IMR-90 (cell line): ENCODE data around the gene MPZL1.

Experiments
- BHLHE40 ChIP-seq: fragments of 150-350 bp; IDR thresholded peaks from 2 replicates; pipeline ENCODE4 v1.6.1; 2016; ENCODE audit warnings: mild to moderate bottlenecking, low read depth, low read length
- CEBPB ChIP-seq: IDR thresholded peaks from 2 replicates; pipeline ENCODE4 v1.6.1; 2012; ENCODE audit warnings: low read depth, low read length, improper control_type of control experiment
- CHD1 ChIP-seq: IDR thresholded peaks from 2 replicates; pipeline ENCODE4 v1.6.1; 2012; ENCODE audit warnings: low read depth, low read length, improper control_type of control experiment
- CTCF ChIP-seq: conservative IDR thresholded peaks from 2 replicates; pipeline ENCODE4 v1.5.1; 2012; ENCODE audit warnings: mild to moderate bottlenecking, low read depth, low read length, improper control_type of control experiment
- FOS ChIP-seq: fragments of 150-350 bp; IDR thresholded peaks from 2 replicates; pipeline ENCODE4 v1.6.1; 2016; ENCODE audit warnings: low read depth, low read length
- MAFK ChIP-seq: IDR thresholded peaks from 2 replicates; pipeline ENCODE4 v1.6.1; 2012; ENCODE audit warnings: low read depth, low read length, improper control_type of control experiment
- MAZ ChIP-seq: IDR thresholded peaks from 2 replicates; pipeline ENCODE4 v1.6.1; 2012; ENCODE audit warnings: low read depth, mild to moderate bottlenecking, low read length, improper control_type of control experiment, moderate library complexity, borderline replicate concordance
- POLR2A ChIP-seq: IDR thresholded peaks from 2 replicates; pipeline ENCODE4 v1.6.1; 2012; ENCODE audit warnings: mild to moderate bottlenecking, low read depth, low read length
- RAD21 ChIP-seq: IDR thresholded peaks from 2 replicates; pipeline ENCODE4 v1.6.1; 2012; ENCODE audit warnings: low read length, improper control_type of control experiment
- RCOR1 ChIP-seq: IDR thresholded peaks from 2 replicates; pipeline ENCODE4 v1.6.1; 2012; ENCODE audit warnings: mild to moderate bottlenecking, low read length, improper control_type of control experiment; ENCODE audit not compliant: insufficient replicate concordance
- SMC3 ChIP-seq: fragments of 150-350 bp; IDR thresholded peaks from 2 replicates; pipeline ENCODE4 v1.6.1; 2016; ENCODE audit warnings: low read depth, mild to moderate bottlenecking, antibody characterized with exemption, low read length, moderate library complexity
- USF2 ChIP-seq: fragments of 150-350 bp; IDR thresholded peaks from 2 replicates; pipeline ENCODE4 v1.6.1; 2017; ENCODE audit warnings: mild to moderate bottlenecking, antibody characterized with exemption, low read length, low read depth
- TF ChIP-seq, protein P1 (sequence below): fragments of 150-350 bp; IDR thresholded peaks from 2 replicates; pipeline ENCODE4 v1.6.1; 2016; ENCODE audit warnings: low read depth, mild to moderate bottlenecking, low read length, moderate library complexity, borderline replicate concordance

DNA sequence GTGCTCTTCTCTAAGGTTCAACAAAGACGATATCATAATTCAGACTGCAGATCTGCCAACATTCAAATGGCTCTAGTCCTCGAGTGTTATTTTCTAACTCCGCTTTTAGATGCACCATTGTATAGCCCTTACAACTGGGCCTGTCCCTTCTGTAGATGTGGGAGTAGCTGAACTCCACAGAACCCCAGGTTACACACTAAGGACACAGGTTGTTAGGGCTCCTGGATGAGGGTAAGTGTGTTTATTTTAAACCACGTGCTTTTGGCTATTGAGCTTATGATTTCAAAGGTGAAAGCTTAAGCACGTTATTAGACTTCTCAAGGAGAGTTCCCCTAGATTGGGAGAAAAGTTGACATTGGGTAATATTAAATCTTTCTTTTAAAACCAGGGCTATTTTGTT is 64.7 kb downstream of the MPZL1 start:
- TF ChIP-seq CTCF (no peak), RCOR1 (no peak), POLR2A (no peak), CEBPB (no peak), MAFK (no peak), FOS (no peak), RAD21 (no peak), MAZ (no peak), SMC3 (no peak), CHD1 (no peak), USF2 (no peak), BHLHE40 (no peak)
- TF ChIP-seq, protein P1, sequence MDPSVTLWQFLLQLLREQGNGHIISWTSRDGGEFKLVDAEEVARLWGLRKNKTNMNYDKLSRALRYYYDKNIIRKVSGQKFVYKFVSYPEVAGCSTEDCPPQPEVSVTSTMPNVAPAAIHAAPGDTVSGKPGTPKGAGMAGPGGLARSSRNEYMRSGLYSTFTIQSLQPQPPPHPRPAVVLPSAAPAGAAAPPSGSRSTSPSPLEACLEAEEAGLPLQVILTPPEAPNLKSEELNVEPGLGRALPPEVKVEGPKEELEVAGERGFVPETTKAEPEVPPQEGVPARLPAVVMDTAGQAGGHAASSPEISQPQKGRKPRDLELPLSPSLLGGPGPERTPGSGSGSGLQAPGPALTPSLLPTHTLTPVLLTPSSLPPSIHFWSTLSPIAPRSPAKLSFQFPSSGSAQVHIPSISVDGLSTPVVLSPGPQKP, result no peak
